NCI-H1092 (cell line): ENCODE data around the gene HSPA12A.

Experiments used
- DNase-seq: peaks from one replicate; lab custom pipeline; 2025; lab: John Stamatoyannopoulos, UW

The HSPA12A gene

GRCh38 chr10:116743266-116744064, 1.1 kb upstream of the HSPA12A start:
- no peak for DNase-seq

- DNase-seq: no peak
These were observed 695 bp downstream of the HSPA12A start for GRCh38 chr10:116741391-116742351.

- no peak for DNase-seq
These were observed 1.4 kb downstream of the HSPA12A start for GRCh38 chr10:116740971-116741370.

- DNase-seq: no peak
These were observed 4.0 kb downstream of the HSPA12A start for GRCh38 chr10:116738339-116738738.

- DNase-seq: no peak
These were observed 4.6 kb downstream of the HSPA12A start for GRCh38 chr10:116737627-116738327.

GRCh38 chr10:116733566-116733965, 8.8 kb downstream of the HSPA12A start:
- no peak for DNase-seq

- DNase-seq: no peak
These were observed 9.8 kb downstream of the HSPA12A start for GRCh38 chr10:116732573-116732972.

- DNase-seq: no peak
These were observed 11.7 kb downstream of the HSPA12A start for GRCh38 chr10:116730464-116731260.

- DNase-seq: no peak
These were observed 13.1 kb downstream of the HSPA12A start for GRCh38 chr10:116729243-116729642.

GRCh38 chr10:116728526-116729096, 13.8 kb downstream of the HSPA12A start:
- DNase-seq: no peak

- DNase-seq: no peak
These were observed 18.7 kb downstream of the HSPA12A start for GRCh38 chr10:116723428-116724281.

- no peak for DNase-seq
These were observed 19.5 kb downstream of the HSPA12A start for GRCh38 chr10:116722736-116723427.

- DNase-seq: no peak
These were observed 20.6 kb downstream of the HSPA12A start for GRCh38 chr10:116721547-116722392.

- DNase-seq: no peak
These were observed 21.5 kb downstream of the HSPA12A start for GRCh38 chr10:116720668-116721546.

GRCh38 chr10:116720241-116720643, 22.1 kb downstream of the HSPA12A start:
- no peak for DNase-seq

GRCh38 chr10:116719804-116720203, 22.6 kb downstream of the HSPA12A start:
- no peak for DNase-seq

- no peak for DNase-seq
These were observed 24.3 kb downstream of the HSPA12A start for GRCh38 chr10:116718058-116718457.

GRCh38 chr10:116716381-116716780, 26.0 kb downstream of the HSPA12A start:
- no peak for DNase-seq
